ENCODE data around the gene ABLIM3. TPM values are rescaled to one million over a fixed set of nuclear protein-coding genes. Genes with fewer than 3 reads are reported as not detected.

Gene ABLIM3
- total and polyA plus RNA-seq, 2 of the 8 experiments (the other 6 are each of a cell fraction or from before 2014, with no cell fraction given), result 0.36 to 0.56 TPM

GRCh38 chr5:149242339-149242738, 101.0 kb downstream of the ABLIM3 start:
- H3K14ac ChIP-seq (ENCODE audit: insufficient read length), result no peak overlapping the region
- no peak overlapping the region for H4K91ac ChIP-seq (replicated peaks; ENCODE audit: insufficient read length, low read length)
- H3K4ac ChIP-seq (replicated peaks; ENCODE audit: insufficient read length, low read depth, low read length), result no peak overlapping the region
- H2BK120ac ChIP-seq (replicated peaks; ENCODE audit: low read depth, low read length), result no peak overlapping the region
- no peak overlapping the region for H3K18ac ChIP-seq (ENCODE audit: extremely low read depth, low read length)
- H3K36me3 ChIP-seq (ENCODE audit: control insufficient read depth in 2 of 4, insufficient read depth in 4 of 4, low read length in 3 of 4), result no peaks in the 10 kb centered on the region
- H4K8ac ChIP-seq (ENCODE audit: extremely low read depth, insufficient read depth, low read length), result no peak overlapping the region
- H2BK5ac ChIP-seq (ENCODE audit: low read depth, low read length), result no peak overlapping the region
- no peaks in the 10 kb centered on the region for H4K20me1 ChIP-seq (replicated peaks in 1 of 2; ENCODE audit: control insufficient read depth in 1 of 2, insufficient read depth in 2 of 2, low read length in 2 of 2)
- CTCF ChIA-PET (ENCODE audit: partially characterized antibody), result interaction anchor here (1.0 to 3.1 kb wide), 7 partner anchors 10 to 511 kb away, joined by 3 to 18 read pairs (median 6); no protein-coding TSS in a partner anchor
- H3K23ac ChIP-seq (ENCODE audit: insufficient read length), result no peak overlapping the region
- H2BK12ac ChIP-seq (ENCODE audit: low read depth, low read length), result no peak overlapping the region
- no peak for FAIRE-seq
- no peaks in the 10 kb centered on the region for H3K4me1 ChIP-seq (replicated peaks in 1 of 4; ENCODE audit: control insufficient read depth in 3 of 4, insufficient read depth in 4 of 4, low read length in 3 of 4)
- DNase-seq (ENCODE audit: low read depth in 1 of 2, low spot score in 2 of 2), result no peak
- WGBS, 2 experiments (ENCODE audit: extremely low coverage in 1 of 2, insufficient coverage in 1 of 2, insufficient read length in 1 of 2, insufficient replicate concordance in 2 of 2, low coverage in 1 of 2, low lambda C conversion rate in 2 of 2, missing lambda C conversion rate in 1 of 2), result 79% methylated on average over 3 of the region's 3 CpGs; no CpG with 5 or more reads in 1 of the 2 experiments
- H3K27me3 ChIP-seq (replicated peaks in 1 of 4; ENCODE audit: control insufficient read depth in 3 of 4, extremely low read depth in 1 of 4, insufficient read depth in 3 of 4, low read length in 3 of 4), result no peaks in the 10 kb centered on the region; a peak in 1 of 7 replicates
- POLR2A ChIA-PET (ENCODE audit: partially characterized antibody), result no interaction called here
- H3K27ac ChIP-seq (ENCODE audit: low read depth, low read length), result no peak overlapping the region
- no peak overlapping the region for H3K4me3 ChIP-seq (ENCODE audit: extremely low read depth in 1 of 4, insufficient read depth in 2 of 4, low read depth in 3 of 4, low read length in 4 of 4)
- no peaks in the 10 kb centered on the region for H3K23me2 ChIP-seq (ENCODE audit: low read depth, low read length)
- no peaks in the 10 kb centered on the region for H3K79me1 ChIP-seq (ENCODE audit: low read depth, low read length)
- no peak overlapping the region for H3K9ac ChIP-seq (replicated peaks in 1 of 4; ENCODE audit: extremely low read depth in 1 of 4, low read depth in 3 of 4, low read length in 3 of 4)
- H3K4me2 ChIP-seq (ENCODE audit: insufficient read depth in 1 of 2, low read depth in 2 of 2, low read length in 2 of 2), result no peak overlapping the region
- H3K56ac ChIP-seq (replicated peaks; ENCODE audit: insufficient read length, low read depth, low read length), result no peak overlapping the region
- no peaks in the 10 kb centered on the region for H3K79me2 ChIP-seq (ENCODE audit: control insufficient read depth in 1 of 2, insufficient read depth in 2 of 2, low read length in 2 of 2)
- no peak overlapping the region for H4K5ac ChIP-seq (ENCODE audit: insufficient read length, low read depth, low read length)
- TF ChIP-seq EP300 (IDR thresholded peaks at IDR 0.05; ENCODE audit: borderline replicate concordance in 1 of 2, low read depth in 2 of 2, low read length in 2 of 2) (no peak), E2F6 (IDR thresholded peaks at IDR 0.05) (no peak), SIRT6 (IDR thresholded peaks at IDR 0.05; ENCODE audit: low read length) (no peak), RXRA (IDR thresholded peaks at IDR 0.05; ENCODE audit: insufficient read depth, low read depth, low read length) (no peak), SAP30 (IDR thresholded peaks at IDR 0.05; ENCODE audit: insufficient read depth, insufficient replicate concordance, low read length) (no peak), CHD2 (IDR thresholded peaks at IDR 0.05; ENCODE audit: low read length) (no peak)
- H3K9me3 ChIP-seq (ENCODE audit: insufficient read depth in 2 of 2, low read depth in 1 of 2, low read length in 1 of 2), result no peaks in the 10 kb centered on the region
- no peak overlapping the region for H2AFZ ChIP-seq (ENCODE audit: low read length)
- H2BK15ac ChIP-seq (ENCODE audit: low read length), result no peak overlapping the region
- no peak overlapping the region for H2AK5ac ChIP-seq (ENCODE audit: low read depth, low read length)
- H2BK20ac ChIP-seq (ENCODE audit: low read length), result no peak overlapping the region
